K562 (cell line): ENCODE data around the gene HEXD. TPM values are rescaled to one million over a fixed set of nuclear protein-coding genes. Genes with fewer than 3 reads are reported as not detected.

ENCODE experiments used
- ARHGAP35 ChIP-seq: fragments of 450-650 bp; IDR thresholded peaks from 2 replicates; pipeline ENCODE4 v1.6.1; 2018; ENCODE audit not compliant: partially characterized antibody
- CBFB ChIP-seq: sonication (generic); formaldehyde crosslinking; IDR thresholded peaks from 2 replicates; pipeline ENCODE4 v1.4.0; 2020; ENCODE audit warnings: mild to moderate bottlenecking, missing genetic modification reagents
- CBX2 ChIP-seq: fragments of 200-600 bp; sonication (generic); IDR thresholded peaks from one replicate; pipeline ENCODE4 v1.6.1; 2012; ENCODE audit warnings: mild to moderate bottlenecking, low read length, inconsistent platforms; ENCODE audit not compliant: insufficient read depth, poor library complexity, severe bottlenecking
- E2F6 ChIP-seq, 2 experiments: IDR thresholded peaks; 2 replicates each; pipeline ENCODE4 v1.6.1; 2011; ENCODE audit warnings: borderline replicate concordance in 1 of 2, control low read depth in 1 of 2, low read depth in 1 of 2, low read length in 1 of 2, mild to moderate bottlenecking in 1 of 2, mixed read lengths in 1 of 2, moderate library complexity in 1 of 2; ENCODE audit not compliant: insufficient read depth in 1 of 2, insufficient read length in 1 of 2, poor library complexity in 1 of 2, severe bottlenecking in 1 of 2; ENCODE audit errors: extremely low read depth in 1 of 2
- ETV5 ChIP-seq: sonication (generic); formaldehyde crosslinking; IDR thresholded peaks from 2 replicates; pipeline ENCODE4 v1.4.0; 2020; ENCODE audit warnings: low read depth, mild to moderate bottlenecking, missing genetic modification reagents
- FOXJ3 ChIP-seq: sonication (generic); formaldehyde crosslinking; IDR thresholded peaks from 2 replicates; pipeline ENCODE4 v1.4.0; 2020; ENCODE audit warnings: mild to moderate bottlenecking, missing genetic modification reagents
- FOXP4 ChIP-seq: sonication (generic); formaldehyde crosslinking; IDR thresholded peaks from 2 replicates; pipeline ENCODE4 v1.8.0; 2022; ENCODE audit warnings: mild to moderate bottlenecking, missing genetic modification reagents, borderline replicate concordance
- GTF2F1 ChIP-seq: IDR thresholded peaks from 2 replicates; pipeline ENCODE4 v1.6.1; 2011; ENCODE audit warnings: low read depth, low read length, improper control_type of control experiment
- JUN ChIP-seq, 2 experiments: sonication (generic) in 1 of 2; formaldehyde crosslinking in 1 of 2; IDR thresholded peaks; 2 replicates each; pipeline versions ENCODE4 v1.6.1 to v1.8.0; 2012 to 2022; ENCODE audit warnings: borderline replicate concordance in 2 of 2, mild to moderate bottlenecking in 2 of 2, improper control_type of control experiment in 1 of 2, low read depth in 1 of 2, low read length in 1 of 2, missing genetic modification reagents in 1 of 2
- KLF1 ChIP-seq: fragments of 450-650 bp; IDR thresholded peaks from 2 replicates; pipeline ENCODE4 v1.6.1; 2016; ENCODE audit warnings: missing genetic modification characterization, missing compliant biosample characterization
- MAZ ChIP-seq, 2 experiments: fragments of 450-650 bp in 1 of 2; sonication (generic) in 1 of 2; formaldehyde crosslinking; IDR thresholded peaks in 1 of 2; conservative IDR thresholded peaks in 1 of 2; 2 replicates each; pipeline versions ENCODE4 v1.4.0 to v1.5.0; 2020; ENCODE audit warnings: mild to moderate bottlenecking in 1 of 2, missing genetic modification reagents in 1 of 2
- MXI1 ChIP-seq: IDR thresholded peaks from 2 replicates; pipeline ENCODE4 v1.6.1; 2011; ENCODE audit warnings: low read depth, mild to moderate bottlenecking, improper control_type of control experiment, low read length
- NR2C1 ChIP-seq, 2 experiments: fragments of 450-650 bp; IDR thresholded peaks; 2 replicates each; pipeline ENCODE4 v1.6.1; 2017; ENCODE audit warnings: mild to moderate bottlenecking in 2 of 2, antibody characterized with exemption in 1 of 2, inconsistent platforms in 1 of 2, missing compliant biosample characterization in 1 of 2, missing genetic modification characterization in 1 of 2
- PYGO2 ChIP-seq: fragments of 450-650 bp; IDR thresholded peaks from 2 replicates; pipeline ENCODE4 v1.6.1; 2016; ENCODE audit warnings: mild to moderate bottlenecking, missing genetic modification characterization, moderate library complexity, missing compliant biosample characterization
- SMARCA5 ChIP-seq: fragments of 450-650 bp; IDR thresholded peaks from 2 replicates; pipeline ENCODE4 v1.6.1; 2016
- TGIF2 ChIP-seq: sonication (generic); formaldehyde crosslinking; IDR thresholded peaks from 2 replicates; pipeline ENCODE4 v1.8.1; 2022; ENCODE audit warnings: mild to moderate bottlenecking, missing genetic modification reagents, moderate library complexity
- THAP7 ChIP-seq: fragments of 250-450 bp; sonication (Bioruptor Pico); IDR thresholded peaks from 2 replicates; pipeline ENCODE4 v1.5.0; 2021
- polyA plus RNA-seq, 8 experiments: library from polyadenylated mRNA; depleted of rRNA in 4 of 8; stranded (reverse) in 5 of 8; unstranded in 3 of 8; fragments of >200 nt; fragmentation: Nextera tagmentation in 2 of 8; fragmentation: Illumina TruSeq in 1 of 8; extraction: Ambion mirVana in 2 of 8; extraction: Trizol in 1 of 8; gene quantifications; 2 replicates each; pipeline versions ENCODE4 v1.2.1 to v1.2.3, GENCODE V29; 2011 to 2014; ENCODE audit warnings: inconsistent platforms in 1 of 8, missing spikeins in 1 of 8
- total RNA-seq, 7 experiments: library from RNA; depleted of rRNA in 6 of 7; stranded (reverse); fragments of >200 nt in 6 of 7; fragmentation: Illumina TruSeq in 2 of 7; extraction: Trizol in 2 of 7; gene quantifications; 2 replicates each; pipeline versions ENCODE4 v1.2.1 to v1.2.3, GENCODE V29; 2011 to 2021; ENCODE audit warnings: low replicate concordance in 1 of 7
- TF ChIP-seq, protein P1 (sequence below): fragments of 250-450 bp; sonication (Bioruptor Pico); IDR thresholded peaks from 2 replicates; pipeline ENCODE4 v1.5.0; 2021
- TF ChIP-seq, protein P2 (sequence below): sonication (generic); formaldehyde crosslinking; IDR thresholded peaks from 2 replicates; pipeline ENCODE4 v1.8.1; 2023; ENCODE audit warnings: mild to moderate bottlenecking, missing genetic modification reagents

The HEXD gene
- total and polyA plus RNA-seq, 9 of the 15 experiments (the other 6 are each of a cell fraction or from before 2014, with no cell fraction given) = 1.0 to 25.3 (median 10.0) TPM

- TF ChIP-seq E2F6 (IDR thresholded peaks at IDR 0.05; ENCODE audit: borderline replicate concordance in 1 of 2, extremely low read depth in 1 of 2, insufficient read depth in 1 of 2, insufficient read length in 1 of 2, low read depth in 1 of 2, low read length in 1 of 2, poor library complexity in 1 of 2, severe bottlenecking in 1 of 2) (no peak), FOXP4 (CRISPR knock-in tag) (no peak), MXI1 (no peak), ARHGAP35 (peak; percentile 55), SMARCA5 (peak; percentile 83), ETV5 (CRISPR knock-in tag) (0 out of 2 replicates have a peak, but pooled peaks have one; percentile 35), TGIF2 (no peak), THAP7 (no peak), JUN (IDR thresholded peaks at IDR 0.05; ENCODE audit: borderline replicate concordance, low read depth, low read length) (0 out of 2 replicates have a peak, but pooled peaks have one; percentile 27), JUN (CRISPR knock-in tag; IDR thresholded peaks at IDR 0.05; ENCODE audit: borderline replicate concordance) (0 out of 2 replicates have a peak, but pooled peaks have one; percentile 12), KLF1 (tag) (peak; percentile 84), CBFB (CRISPR knock-in tag) (peak; percentile 12; the same call in 1 of the 2 replicates), FOXJ3 (CRISPR knock-in tag) (no peak), GTF2F1 (no peak), CBX2 (no peak), NR2C1 (IDR thresholded peaks at IDR 0.05) (no peak), NR2C1 (tag; IDR thresholded peaks at IDR 0.05) (peak; percentile 68), MAZ (CRISPR knock-in tag; conservative IDR thresholded peaks at IDR 0.05 in 1 of 2, IDR thresholded peaks at IDR 0.05 in 1 of 2) (peak; percentile 87 to 93), PYGO2 (tag) (0 out of 2 replicates have a peak, but pooled peaks have one; percentile 66)
- TF ChIP-seq, protein P1, sequence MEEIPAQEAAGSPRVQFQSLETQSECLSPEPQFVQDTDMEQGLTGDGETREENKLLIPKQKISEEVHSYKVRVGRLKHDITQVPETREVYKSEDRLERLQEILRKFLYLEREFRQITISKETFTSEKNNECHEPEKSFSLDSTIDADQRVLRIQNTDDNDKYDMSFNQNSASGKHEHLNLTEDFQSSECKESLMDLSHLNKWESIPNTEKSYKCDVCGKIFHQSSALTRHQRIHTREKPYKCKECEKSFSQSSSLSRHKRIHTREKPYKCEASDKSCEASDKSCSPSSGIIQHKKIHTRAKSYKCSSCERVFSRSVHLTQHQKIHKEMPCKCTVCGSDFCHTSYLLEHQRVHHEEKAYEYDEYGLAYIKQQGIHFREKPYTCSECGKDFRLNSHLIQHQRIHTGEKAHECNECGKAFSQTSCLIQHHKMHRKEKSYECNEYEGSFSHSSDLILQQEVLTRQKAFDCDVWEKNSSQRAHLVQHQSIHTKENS (CRISPR knock-in tag) = no peak
- TF ChIP-seq, protein P2, sequence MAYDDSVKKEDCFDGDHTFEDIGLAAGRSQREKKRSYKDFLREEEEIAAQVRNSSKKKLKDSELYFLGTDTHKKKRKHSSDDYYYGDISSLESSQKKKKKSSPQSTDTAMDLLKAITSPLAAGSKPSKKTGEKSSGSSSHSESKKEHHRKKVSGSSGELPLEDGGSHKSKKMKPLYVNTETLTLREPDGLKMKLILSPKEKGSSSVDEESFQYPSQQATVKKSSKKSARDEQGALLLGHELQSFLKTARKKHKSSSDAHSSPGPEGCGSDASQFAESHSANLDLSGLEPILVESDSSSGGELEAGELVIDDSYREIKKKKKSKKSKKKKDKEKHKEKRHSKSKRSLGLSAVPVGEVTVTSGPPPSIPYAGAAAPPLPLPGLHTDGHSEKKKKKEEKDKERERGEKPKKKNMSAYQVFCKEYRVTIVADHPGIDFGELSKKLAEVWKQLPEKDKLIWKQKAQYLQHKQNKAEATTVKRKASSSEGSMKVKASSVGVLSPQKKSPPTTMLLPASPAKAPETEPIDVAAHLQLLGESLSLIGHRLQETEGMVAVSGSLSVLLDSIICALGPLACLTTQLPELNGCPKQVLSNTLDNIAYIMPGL (CRISPR knock-in tag) = no peak
These were observed 43.8 kb downstream of the HEXD start (continued) for GRCh38 chr17:82461827-82462524.
